Measurements from ENCODE around the gene SCAF4.

The SCAF4 gene

DNA sequence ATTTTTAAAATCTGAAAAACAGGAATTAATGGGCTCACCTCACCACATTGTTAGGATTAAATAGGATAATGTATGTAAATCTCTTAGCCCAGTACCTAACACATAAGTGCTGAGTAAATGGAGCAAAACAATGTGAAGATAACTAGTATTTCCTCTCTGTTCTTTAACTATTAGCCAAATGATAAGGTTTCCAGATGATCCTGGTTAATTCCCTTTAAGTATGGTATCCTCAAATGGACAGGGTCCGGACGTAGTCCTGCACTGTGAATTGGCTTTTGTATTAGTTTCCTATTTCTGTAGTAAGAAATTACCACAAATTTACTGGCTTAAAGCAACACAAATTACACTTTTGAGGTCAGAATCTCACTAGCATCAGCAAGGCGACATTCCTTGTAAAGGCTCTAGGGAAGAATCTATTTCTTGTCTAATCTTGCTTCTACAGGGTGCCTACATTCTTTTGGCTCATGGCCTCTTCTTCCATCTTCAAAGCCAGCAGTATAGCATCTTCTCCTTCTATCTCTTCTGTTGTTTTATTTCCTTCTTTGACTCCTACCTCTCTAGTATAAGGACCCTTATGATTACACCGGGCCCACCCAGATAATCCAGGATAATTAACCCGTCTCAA is 17.1 kb downstream of the SCAF4 start:
- no peaks in the 10 kb centered on the region for H3K9me3 ChIP-seq (ENCODE audit: control insufficient read depth, low read length)
- H3K27me3 ChIP-seq (replicated peaks; ENCODE audit: control insufficient read depth, insufficient read depth, low read length, poor library complexity, severe bottlenecking): no peaks in the 10 kb centered on the region
- H3K4me3 ChIP-seq (ENCODE audit: insufficient read depth, low read depth, low read length, poor library complexity, severe bottlenecking): no peak overlapping the region
- no peak overlapping the region for H3K27ac ChIP-seq (ENCODE audit: insufficient read depth, low read length, poor library complexity, severe bottlenecking)
- no peak for DNase-seq
- H3K4me1 ChIP-seq (ENCODE audit: control insufficient read depth, insufficient read depth, low read length, poor library complexity, severe bottlenecking): peaks cover 11% of the 10 kb centered on the region
- no peaks in the 10 kb centered on the region for H3K36me3 ChIP-seq (ENCODE audit: control insufficient read depth, insufficient read depth, low read length)

DNA sequence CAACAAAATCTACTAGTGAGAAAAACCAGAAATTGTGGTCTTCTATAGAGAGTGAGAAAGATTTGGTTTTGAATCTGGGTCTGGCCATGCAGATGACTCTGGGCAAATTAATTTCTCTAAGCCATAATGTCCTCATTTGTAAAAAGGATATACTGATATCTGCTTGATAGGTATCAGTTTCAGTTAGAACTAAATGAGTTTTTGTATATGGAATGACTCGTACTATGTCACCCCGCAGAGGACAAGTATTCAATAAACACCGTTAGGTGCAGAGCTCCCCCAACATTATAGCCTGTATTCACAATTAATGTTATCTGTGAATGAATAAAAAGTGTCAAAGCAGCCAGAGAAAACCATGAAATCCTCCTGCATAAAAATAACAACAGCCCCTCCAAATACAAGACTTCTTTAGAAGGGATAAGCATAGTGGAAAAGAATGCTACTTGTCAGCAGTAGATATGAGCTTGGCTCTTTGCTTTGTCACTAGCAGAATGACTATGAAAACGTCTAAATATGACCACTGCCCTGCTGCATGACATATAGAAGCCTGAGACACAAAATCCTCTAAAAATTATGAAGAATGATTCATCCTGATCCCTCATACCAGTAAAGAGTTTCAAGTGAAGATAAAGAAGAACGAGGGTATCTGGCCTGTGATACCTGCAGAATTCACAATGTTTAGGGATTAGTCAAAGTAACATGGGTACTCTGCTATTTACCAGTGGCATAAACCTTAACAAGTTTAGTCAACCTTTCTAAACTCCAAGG is 17.8 kb downstream of the SCAF4 start:
- no peak for DNase-seq
- no peak overlapping the region for H3K4me3 ChIP-seq (ENCODE audit: insufficient read depth, low read depth, low read length, poor library complexity, severe bottlenecking)
- no peaks in the 10 kb centered on the region for H3K27me3 ChIP-seq (replicated peaks; ENCODE audit: control insufficient read depth, insufficient read depth, low read length, poor library complexity, severe bottlenecking)
- no peaks in the 10 kb centered on the region for H3K36me3 ChIP-seq (ENCODE audit: control insufficient read depth, insufficient read depth, low read length)
- H3K4me1 ChIP-seq (ENCODE audit: control insufficient read depth, insufficient read depth, low read length, poor library complexity, severe bottlenecking): peaks cover 11% of the 10 kb centered on the region
- H3K9me3 ChIP-seq (ENCODE audit: control insufficient read depth, low read length): no peaks in the 10 kb centered on the region
- no peak overlapping the region for H3K27ac ChIP-seq (ENCODE audit: insufficient read depth, low read length, poor library complexity, severe bottlenecking)

GRCh38 chr21:31713115-31713514 is 18.8 kb downstream of the SCAF4 start:
- H3K4me1 ChIP-seq (ENCODE audit: control insufficient read depth, insufficient read depth, low read length, poor library complexity, severe bottlenecking): peaks cover 11% of the 10 kb centered on the region
- DNase-seq: no peak

GRCh38 chr21:31711745-31712285 is 20.1 kb downstream of the SCAF4 start:
- Histone ChIP-seq H3K36me3 (ENCODE audit: control insufficient read depth, insufficient read depth, low read length) (no peaks in the 10 kb centered on the region), H3K27ac (ENCODE audit: insufficient read depth, low read length, poor library complexity, severe bottlenecking) (no peak overlapping the region), H3K27me3 (replicated peaks; ENCODE audit: control insufficient read depth, insufficient read depth, low read length, poor library complexity, severe bottlenecking) (no peaks in the 10 kb centered on the region), H3K4me1 (ENCODE audit: control insufficient read depth, insufficient read depth, low read length, poor library complexity, severe bottlenecking) (peaks cover 11% of the 10 kb centered on the region), H3K9me3 (ENCODE audit: control insufficient read depth, low read length) (no peaks in the 10 kb centered on the region), H3K4me3 (ENCODE audit: insufficient read depth, low read depth, low read length, poor library complexity, severe bottlenecking) (no peak overlapping the region)
- DNase-seq: no peak

More at GRCh38 chr21:31713115-31713514, 18.8 kb downstream of the SCAF4 start:
- Histone ChIP-seq H3K36me3 (ENCODE audit: control insufficient read depth, insufficient read depth, low read length) (no peaks in the 10 kb centered on the region), H3K9me3 (ENCODE audit: control insufficient read depth, low read length) (no peaks in the 10 kb centered on the region), H3K27ac (ENCODE audit: insufficient read depth, low read length, poor library complexity, severe bottlenecking) (no peak overlapping the region), H3K4me3 (ENCODE audit: insufficient read depth, low read depth, low read length, poor library complexity, severe bottlenecking) (no peak overlapping the region), H3K27me3 (replicated peaks; ENCODE audit: control insufficient read depth, insufficient read depth, low read length, poor library complexity, severe bottlenecking) (no peaks in the 10 kb centered on the region)

DNA sequence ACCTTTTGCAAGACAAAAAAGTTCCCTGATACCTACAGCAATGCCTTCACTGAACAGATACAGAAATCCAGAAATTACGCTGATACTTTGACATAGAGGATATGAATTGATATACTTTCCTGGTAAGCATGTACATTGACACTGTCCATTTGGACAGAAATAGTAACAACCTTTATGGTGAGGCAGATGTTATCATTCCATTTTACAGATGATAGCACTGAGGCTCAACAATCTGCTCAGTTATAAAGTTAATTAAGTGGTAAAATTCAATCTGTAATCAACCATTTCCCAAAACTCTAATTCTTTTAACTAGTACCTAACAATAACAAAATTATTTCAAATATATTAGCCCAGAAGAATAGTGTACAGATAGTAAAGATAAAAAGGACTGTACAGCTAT is 20.6 kb downstream of the SCAF4 start:
- Histone ChIP-seq H3K27ac (ENCODE audit: insufficient read depth, low read length, poor library complexity, severe bottlenecking) (no peak overlapping the region), H3K36me3 (ENCODE audit: control insufficient read depth, insufficient read depth, low read length) (peaks cover 1% of the 10 kb centered on the region), H3K9me3 (ENCODE audit: control insufficient read depth, low read length) (no peaks in the 10 kb centered on the region), H3K4me1 (ENCODE audit: control insufficient read depth, insufficient read depth, low read length, poor library complexity, severe bottlenecking) (peaks cover 13% of the 10 kb centered on the region), H3K4me3 (ENCODE audit: insufficient read depth, low read depth, low read length, poor library complexity, severe bottlenecking) (no peak overlapping the region), H3K27me3 (replicated peaks; ENCODE audit: control insufficient read depth, insufficient read depth, low read length, poor library complexity, severe bottlenecking) (no peaks in the 10 kb centered on the region)
- no peak for DNase-seq

GRCh38 chr21:31710586-31710985 is 21.3 kb downstream of the SCAF4 start:
- Histone ChIP-seq H3K27me3 (replicated peaks; ENCODE audit: control insufficient read depth, insufficient read depth, low read length, poor library complexity, severe bottlenecking) (no peaks in the 10 kb centered on the region), H3K4me3 (ENCODE audit: insufficient read depth, low read depth, low read length, poor library complexity, severe bottlenecking) (no peak overlapping the region), H3K4me1 (ENCODE audit: control insufficient read depth, insufficient read depth, low read length, poor library complexity, severe bottlenecking) (peaks cover 16% of the 10 kb centered on the region), H3K9me3 (ENCODE audit: control insufficient read depth, low read length) (no peaks in the 10 kb centered on the region), H3K27ac (ENCODE audit: insufficient read depth, low read length, poor library complexity, severe bottlenecking) (no peak overlapping the region), H3K36me3 (ENCODE audit: control insufficient read depth, insufficient read depth, low read length) (peaks cover 8% of the 10 kb centered on the region)
- DNase-seq: no peak

- H3K27ac ChIP-seq (ENCODE audit: insufficient read depth, low read length, poor library complexity, severe bottlenecking): no peak overlapping the region
These were observed 23.4 kb downstream of the SCAF4 start for GRCh38 chr21:31708541-31708940.

DNA sequence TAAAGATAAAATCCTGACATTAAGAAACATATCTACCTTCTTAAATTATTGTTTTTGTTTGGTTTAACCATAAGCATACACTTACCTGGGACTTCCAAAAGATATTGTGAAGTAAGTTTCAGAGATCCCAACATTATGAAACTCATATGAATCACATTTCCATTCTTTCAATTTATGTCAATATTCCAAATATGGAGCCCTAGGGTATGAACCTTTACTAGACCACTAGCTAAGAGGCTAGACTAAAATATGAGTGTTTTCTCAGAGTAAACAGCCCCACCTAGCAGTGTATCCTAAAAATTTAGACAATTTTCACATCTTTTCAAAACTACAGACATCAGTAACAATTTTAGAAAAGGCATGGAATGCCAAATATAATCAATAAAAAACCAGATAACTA is 24.4 kb downstream of the SCAF4 start:
- peaks cover 17% of the 10 kb centered on the region for H3K36me3 ChIP-seq (ENCODE audit: control insufficient read depth, insufficient read depth, low read length)
- H3K27ac ChIP-seq (ENCODE audit: insufficient read depth, low read length, poor library complexity, severe bottlenecking): no peak overlapping the region
- H3K9me3 ChIP-seq (ENCODE audit: control insufficient read depth, low read length): no peaks in the 10 kb centered on the region
- no peaks in the 10 kb centered on the region for H3K27me3 ChIP-seq (replicated peaks; ENCODE audit: control insufficient read depth, insufficient read depth, low read length, poor library complexity, severe bottlenecking)
- DNase-seq: no peak
- peaks cover 5% of the 10 kb centered on the region for H3K4me1 ChIP-seq (ENCODE audit: control insufficient read depth, insufficient read depth, low read length, poor library complexity, severe bottlenecking)
- no peak overlapping the region for H3K4me3 ChIP-seq (ENCODE audit: insufficient read depth, low read depth, low read length, poor library complexity, severe bottlenecking)

More at GRCh38 chr21:31708541-31708940, 23.4 kb downstream of the SCAF4 start:
- Histone ChIP-seq H3K36me3 (ENCODE audit: control insufficient read depth, insufficient read depth, low read length) (peaks cover 8% of the 10 kb centered on the region), H3K27me3 (replicated peaks; ENCODE audit: control insufficient read depth, insufficient read depth, low read length, poor library complexity, severe bottlenecking) (no peaks in the 10 kb centered on the region), H3K4me1 (ENCODE audit: control insufficient read depth, insufficient read depth, low read length, poor library complexity, severe bottlenecking) (peaks cover 5% of the 10 kb centered on the region), H3K4me3 (ENCODE audit: insufficient read depth, low read depth, low read length, poor library complexity, severe bottlenecking) (no peak overlapping the region), H3K9me3 (ENCODE audit: control insufficient read depth, low read length) (no peaks in the 10 kb centered on the region)
- DNase-seq: no peak

DNA sequence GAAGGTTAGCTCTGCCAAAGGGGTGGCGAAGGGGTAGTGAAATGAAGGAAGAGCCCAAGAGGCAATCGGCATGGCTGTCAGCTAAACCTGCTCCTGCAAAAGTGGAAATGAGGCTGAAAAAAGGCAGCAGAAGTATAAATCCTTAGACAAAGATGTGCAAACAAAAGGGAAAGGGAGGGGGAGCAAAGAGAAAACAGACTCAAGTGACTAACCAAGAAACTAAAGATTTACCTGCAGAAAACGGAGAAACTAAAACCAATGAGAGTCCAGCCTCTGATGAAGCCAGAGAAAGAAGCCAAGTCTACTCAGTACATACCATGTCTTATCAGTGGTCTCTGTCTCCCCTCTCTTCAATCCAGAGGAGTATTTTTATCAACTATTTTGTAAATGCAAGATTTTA is 25.4 kb downstream of the SCAF4 start:
- H3K4me3 ChIP-seq (ENCODE audit: insufficient read depth, low read depth, low read length, poor library complexity, severe bottlenecking): no peak overlapping the region

DNA sequence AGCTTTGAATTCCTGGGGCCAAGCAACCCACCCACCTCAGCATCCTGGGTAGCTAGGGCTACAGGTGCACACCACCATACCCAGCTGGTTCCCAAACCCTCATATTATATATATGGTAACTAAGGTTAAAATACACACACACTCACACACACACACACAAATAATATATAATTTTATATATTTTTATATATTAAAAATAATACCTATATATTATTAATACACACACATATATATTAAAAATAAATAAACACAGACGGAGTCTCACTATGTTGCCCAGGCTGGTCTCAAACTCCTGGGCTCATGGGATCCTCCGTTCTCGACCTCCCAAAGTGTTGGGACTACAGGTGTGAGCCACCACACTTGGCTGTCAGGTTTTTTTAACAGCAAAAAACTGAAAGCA is 31.9 kb downstream of the SCAF4 start:
- Histone ChIP-seq H3K4me1 (ENCODE audit: control insufficient read depth, insufficient read depth, low read length, poor library complexity, severe bottlenecking) (no peaks in the 10 kb centered on the region), H3K27ac (ENCODE audit: insufficient read depth, low read length, poor library complexity, severe bottlenecking) (no peak overlapping the region), H3K4me3 (ENCODE audit: insufficient read depth, low read depth, low read length, poor library complexity, severe bottlenecking) (no peak overlapping the region), H3K9me3 (ENCODE audit: control insufficient read depth, low read length) (no peaks in the 10 kb centered on the region), H3K36me3 (ENCODE audit: control insufficient read depth, insufficient read depth, low read length) (peaks cover 63% of the 10 kb centered on the region), H3K27me3 (replicated peaks; ENCODE audit: control insufficient read depth, insufficient read depth, low read length, poor library complexity, severe bottlenecking) (no peaks in the 10 kb centered on the region)
- DNase-seq: no peak

More for the DNA sequence above, 25.4 kb downstream of the SCAF4 start:
- peaks cover 26% of the 10 kb centered on the region for H3K36me3 ChIP-seq (ENCODE audit: control insufficient read depth, insufficient read depth, low read length)
- no peaks in the 10 kb centered on the region for H3K9me3 ChIP-seq (ENCODE audit: control insufficient read depth, low read length)
- DNase-seq: no peak
- H3K27me3 ChIP-seq (replicated peaks; ENCODE audit: control insufficient read depth, insufficient read depth, low read length, poor library complexity, severe bottlenecking): no peaks in the 10 kb centered on the region
- no peak overlapping the region for H3K27ac ChIP-seq (ENCODE audit: insufficient read depth, low read length, poor library complexity, severe bottlenecking)
- peaks cover 5% of the 10 kb centered on the region for H3K4me1 ChIP-seq (ENCODE audit: control insufficient read depth, insufficient read depth, low read length, poor library complexity, severe bottlenecking)
